ENCODE measurements around the gene ABHD14A. TPM values are rescaled to one million over a fixed set of nuclear protein-coding genes. Genes with fewer than 3 reads are reported as not detected.

The ABHD14A gene
- total RNA-seq, 2 donors from 2014 or later = 55.3 to 58.5 TPM

DNA sequence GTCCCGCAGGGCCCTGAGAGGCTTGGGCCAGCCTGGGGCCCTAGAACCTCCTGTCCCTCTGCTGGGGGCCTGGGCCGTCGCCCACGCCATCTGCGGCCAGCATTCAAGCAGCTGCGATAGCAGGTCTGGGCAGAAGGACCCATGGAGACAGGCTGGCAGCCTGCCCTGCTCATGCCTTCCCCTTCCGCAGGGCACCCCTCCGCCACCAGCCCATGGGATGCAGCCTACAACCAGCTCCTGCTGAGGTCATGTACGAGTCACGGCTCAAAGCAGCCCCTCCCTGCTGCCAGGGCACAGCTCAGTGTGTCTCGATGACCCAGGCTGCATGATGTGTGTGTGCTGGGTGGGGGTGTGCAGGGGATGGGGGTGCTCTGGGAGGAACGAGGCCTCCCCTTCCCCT lies 53.7 kb downstream of the ABHD14A start:
- intact Hi-C loops (cut with DNase I) = no loop called here
- no peaks in the 10 kb centered on the region for H3K36me3 ChIP-seq
- TF ChIP-seq, protein P1, sequence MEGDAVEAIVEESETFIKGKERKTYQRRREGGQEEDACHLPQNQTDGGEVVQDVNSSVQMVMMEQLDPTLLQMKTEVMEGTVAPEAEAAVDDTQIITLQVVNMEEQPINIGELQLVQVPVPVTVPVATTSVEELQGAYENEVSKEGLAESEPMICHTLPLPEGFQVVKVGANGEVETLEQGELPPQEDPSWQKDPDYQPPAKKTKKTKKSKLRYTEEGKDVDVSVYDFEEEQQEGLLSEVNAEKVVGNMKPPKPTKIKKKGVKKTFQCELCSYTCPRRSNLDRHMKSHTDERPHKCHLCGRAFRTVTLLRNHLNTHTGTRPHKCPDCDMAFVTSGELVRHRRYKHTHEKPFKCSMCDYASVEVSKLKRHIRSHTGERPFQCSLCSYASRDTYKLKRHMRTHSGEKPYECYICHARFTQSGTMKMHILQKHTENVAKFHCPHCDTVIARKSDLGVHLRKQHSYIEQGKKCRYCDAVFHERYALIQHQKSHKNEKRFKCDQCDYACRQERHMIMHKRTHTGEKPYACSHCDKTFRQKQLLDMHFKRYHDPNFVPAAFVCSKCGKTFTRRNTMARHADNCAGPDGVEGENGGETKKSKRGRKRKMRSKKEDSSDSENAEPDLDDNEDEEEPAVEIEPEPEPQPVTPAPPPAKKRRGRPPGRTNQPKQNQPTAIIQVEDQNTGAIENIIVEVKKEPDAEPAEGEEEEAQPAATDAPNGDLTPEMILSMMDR (IDR thresholded peaks at IDR 0.05) = no peak
- no peak for TF ChIP-seq POLR2A (IDR thresholded peaks at IDR 0.05)
- TF ChIP-seq POLR2AphosphoS5 (IDR thresholded peaks at IDR 0.05) = no peak
- H3K4me1 ChIP-seq (replicated peaks) = no peaks in the 10 kb centered on the region
- no peaks in the 10 kb centered on the region for H3K9me3 ChIP-seq
- H3K27ac ChIP-seq = no peak overlapping the region
- DNase-seq (ENCODE audit: low spot score) = no peak
- WGBS = 75% methylated on average over 12 of the region's 12 CpGs
- H3K27me3 ChIP-seq (replicated peaks; ENCODE audit: insufficient read depth) = no peaks in the 10 kb centered on the region
- no peak overlapping the region for H3K4me3 ChIP-seq

DNA sequence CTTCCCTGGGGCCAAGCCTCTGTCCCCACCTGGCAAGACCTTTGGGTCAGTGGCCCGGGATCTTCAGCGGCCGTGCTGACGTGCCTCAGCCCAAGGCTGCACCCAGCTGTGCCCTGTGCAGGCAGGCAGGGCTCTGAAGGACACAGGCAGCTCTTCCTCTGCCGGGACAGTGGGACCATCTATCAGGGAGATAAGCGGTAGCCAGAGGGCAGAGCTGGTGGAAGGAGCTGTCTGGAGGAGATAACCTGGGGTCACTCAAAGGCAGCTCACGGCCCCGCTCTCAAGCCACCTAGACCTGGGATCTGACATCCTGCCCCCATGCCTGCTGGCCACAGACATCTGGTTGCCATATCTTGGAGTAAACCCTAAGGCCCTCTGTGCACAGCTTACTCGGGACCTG lies 54.2 kb downstream of the ABHD14A start:
- Histone ChIP-seq H3K27ac (no peak overlapping the region), H3K9me3 (no peaks in the 10 kb centered on the region), H3K4me1 (replicated peaks) (no peaks in the 10 kb centered on the region), H3K27me3 (replicated peaks; ENCODE audit: insufficient read depth) (no peaks in the 10 kb centered on the region), H3K36me3 (no peaks in the 10 kb centered on the region), H3K4me3 (no peak overlapping the region)
- intact Hi-C loops (cut with DNase I) = no loop called here
- WGBS = 88% methylated on average over 9 of the region's 9 CpGs
- TF ChIP-seq POLR2A (IDR thresholded peaks at IDR 0.05) (no peak), POLR2AphosphoS5 (IDR thresholded peaks at IDR 0.05) (no peak)
- TF ChIP-seq, protein P1 (IDR thresholded peaks at IDR 0.05) = no peak
- no peak for DNase-seq (ENCODE audit: low spot score)

DNA sequence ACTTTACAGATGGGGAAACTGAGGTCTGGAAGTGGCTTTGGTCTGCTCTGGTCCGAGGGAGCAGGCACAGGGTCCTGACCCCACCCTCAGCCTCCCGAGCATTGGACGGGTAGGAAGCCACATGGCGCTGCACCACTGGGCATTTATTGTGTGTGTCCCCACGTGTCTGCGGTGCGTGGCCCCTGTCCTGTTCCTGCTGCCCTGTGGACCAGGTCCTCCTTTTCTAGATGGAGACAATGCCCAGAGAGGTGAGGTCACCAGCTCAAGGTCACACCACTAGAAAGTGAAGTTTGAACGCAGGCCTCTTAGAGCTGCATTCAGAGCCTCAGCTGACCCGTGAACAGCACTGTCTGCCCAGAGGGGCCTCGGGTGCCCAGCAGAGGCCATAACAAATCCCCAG lies 54.7 kb downstream of the ABHD14A start:
- no peaks in the 10 kb centered on the region for H3K9me3 ChIP-seq
- no peaks in the 10 kb centered on the region for H3K36me3 ChIP-seq
- no peaks in the 10 kb centered on the region for H3K27me3 ChIP-seq (replicated peaks; ENCODE audit: insufficient read depth)
- TF ChIP-seq, protein P1 (IDR thresholded peaks at IDR 0.05) = no peak
- TF ChIP-seq POLR2AphosphoS5 (IDR thresholded peaks at IDR 0.05) = no peak
- TF ChIP-seq POLR2A (IDR thresholded peaks at IDR 0.05) = no peak
- DNase-seq (ENCODE audit: low spot score) = no peak
- no peak overlapping the region for H3K27ac ChIP-seq
- intact Hi-C loops (cut with DNase I) = no loop called here
- H3K4me1 ChIP-seq (replicated peaks) = no peaks in the 10 kb centered on the region
- WGBS = 90% methylated on average over 10 of the region's 10 CpGs
- H3K4me3 ChIP-seq = no peak overlapping the region

Small RNAs within 50 kb of the gene (small RNA-seq; reads per million reads assigned to genes)
- 0 reads per million in 2 donors for gene AC115284.1

Other genes starting within 250 kb of the ABHD14A start
- gene IQCF6, start 195.8 kb upstream of the ABHD14A start, total RNA-seq = not detected
- not detected for gene IQCF2, start 113.4 kb upstream of the ABHD14A start, total RNA-seq
- gene IQCF5, start 99.5 kb upstream of the ABHD14A start, total RNA-seq = 1 to 10 TPM in 1 of 2 donors, not detected in 1; 2.0 TPM
- gene IQCF1, start 71.7 kb upstream of the ABHD14A start, total RNA-seq = 1 to 10 TPM in 1 of 2 donors, not detected in 1; 4.5 TPM
- 10 to 100 TPM; 14.9 to 18.6 TPM for gene RRP9, start 33.2 kb upstream of the ABHD14A start, total RNA-seq
- gene PARP3, start 32.7 kb upstream of the ABHD14A start, total RNA-seq = 10 to 100 TPM; 22.0 to 45.9 TPM
- gene GPR62, start 19.7 kb upstream of the ABHD14A start, total RNA-seq = under 1 TPM; 0.41 to 0.97 TPM
- 10 to 100 TPM; 74.0 to 74.1 TPM for gene PCBP4, start 7.6 kb upstream of the ABHD14A start, total RNA-seq
- 100 to 1,000 TPM in 1 of 2 donors, 10 to 100 TPM in 1; 53.7 to 128 TPM for gene ABHD14B, start 1.0 kb upstream of the ABHD14A start, total RNA-seq
- gene ACY1, start 8.5 kb downstream of the ABHD14A start, total RNA-seq = 10 to 100 TPM; 42.1 to 82.6 TPM
- 1,000 to 10,000 TPM; 1,249 to 2,015 TPM for gene RPL29, start 20.8 kb downstream of the ABHD14A start, total RNA-seq
- gene DUSP7, start 81.5 kb downstream of the ABHD14A start, total RNA-seq = 10 to 100 TPM in 1 of 2 donors, 1 to 10 TPM in 1; 9.1 to 34.0 TPM
- 1 to 10 TPM; 2.5 to 5.3 TPM for gene POC1A, start 179.4 kb downstream of the ABHD14A start, total RNA-seq
- gene ALAS1, start 223.1 kb downstream of the ABHD14A start, total RNA-seq = 10 to 100 TPM; 39.8 to 58.8 TPM